Sigmoid colon (tissue), 7 donors: ENCODE results near the gene FTO. TPM values are rescaled to one million over a fixed set of nuclear protein-coding genes. Genes with fewer than 3 reads are reported as not detected.

Experiments used
- DNase-seq: peaks from one replicate; pipeline ENCODE4 v3.0.0-alpha.2; 2019
- H3K27ac ChIP-seq, 4 donors: fragments of 200-600 bp; sonication (generic); one replicate each; pipeline ENCODE4 v1.5.1; 2016 to 2019; ENCODE audit warnings: mild to moderate bottlenecking in 1 of 4
- H3K27me3 ChIP-seq, 3 donors: fragments of 200-600 bp; sonication (generic); one replicate each; pipeline ENCODE4 v1.5.1; 2019; ENCODE audit warnings: mild to moderate bottlenecking in 1 of 3
- H3K36me3 ChIP-seq, 4 donors: fragments of 200-600 bp; sonication (generic); one replicate each; pipeline ENCODE4 v1.5.1; 2016 to 2019
- H3K4me1 ChIP-seq, 4 donors: fragments of 200-600 bp; sonication (generic); one replicate each; pipeline ENCODE4 v1.5.1; 2017 to 2019
- H3K4me3 ChIP-seq, 4 donors: fragments of 200-600 bp; sonication (generic); one replicate each; pipeline ENCODE4 v1.5.1; 2017 to 2019; ENCODE audit warnings: mild to moderate bottlenecking in 2 of 4, moderate library complexity in 1 of 4
- H3K9me3 ChIP-seq, 4 donors: fragments of 200-600 bp in 3 of 4; sonication (generic) in 3 of 4; one replicate each; pipeline versions ENCODE4 v1.5.1 to v1.6.1; 2013 to 2019
- CTCF ChIP-seq, 4 experiments: fragments of 450-650 bp in 3 of 4; fragments of 200-600 bp in 1 of 4; IDR thresholded peaks; one replicate each; pipeline ENCODE4 v1.5.1; 2016 to 2019; ENCODE audit warnings: antibody characterized with exemption in 4 of 4, mild to moderate bottlenecking in 3 of 4, moderate library complexity in 2 of 4
- EP300 ChIP-seq, 4 donors: sonication (generic); formaldehyde crosslinking; IDR thresholded peaks; one replicate each; pipeline ENCODE4 v1.6.1; 2017; ENCODE audit warnings: antibody characterized with exemption in 4 of 4
- POLR2A ChIP-seq, 2 donors: fragments of 450-650 bp; IDR thresholded peaks; one replicate each; pipeline ENCODE4 v1.6.1; 2016; ENCODE audit warnings: antibody characterized with exemption in 2 of 2, mild to moderate bottlenecking in 2 of 2, moderate library complexity in 2 of 2
- POLR2AphosphoS5 ChIP-seq, 4 donors: sonication (generic); formaldehyde crosslinking; IDR thresholded peaks; one replicate each; pipeline ENCODE4 v1.6.1; 2017; ENCODE audit warnings: antibody characterized with exemption in 4 of 4
- WGBS, 2 donors: extraction: QIAGEN DNeasy Blood & Tissue Kit; methylation state at CpG; one replicate each; pipeline ENCODE4 v1.1.7; 2013; 5-methylcytosine and 5-hydroxymethylcytosine counted together
- intact Hi-C: fragments of 100-400 bp; cut with DNase I; formaldehyde crosslinking; loops from one replicate; pipeline ENCODE4 v1.15.1; 2023
- polyA plus RNA-seq, 3 donors: library from polyadenylated mRNA; stranded (reverse); fragments of 200-250 nt; gene quantifications; one replicate each; pipeline ENCODE4 v1.2.3, GENCODE V29; 2013
- total RNA-seq, 4 donors: library from RNA; depleted of rRNA; stranded (reverse); fragments of >200 nt; gene quantifications; one replicate each; pipeline ENCODE4 v1.1.0, GENCODE V29; 2016
- donor health status: healthy with polysubstance abuse.
- donor health status: Bipolar disorder and iron deficiency.
- donor health status: healthy.

Gene FTO
- total and polyA plus RNA-seq, 7 donors: 9.9 to 97.2 (median 77.8) TPM

DNA sequence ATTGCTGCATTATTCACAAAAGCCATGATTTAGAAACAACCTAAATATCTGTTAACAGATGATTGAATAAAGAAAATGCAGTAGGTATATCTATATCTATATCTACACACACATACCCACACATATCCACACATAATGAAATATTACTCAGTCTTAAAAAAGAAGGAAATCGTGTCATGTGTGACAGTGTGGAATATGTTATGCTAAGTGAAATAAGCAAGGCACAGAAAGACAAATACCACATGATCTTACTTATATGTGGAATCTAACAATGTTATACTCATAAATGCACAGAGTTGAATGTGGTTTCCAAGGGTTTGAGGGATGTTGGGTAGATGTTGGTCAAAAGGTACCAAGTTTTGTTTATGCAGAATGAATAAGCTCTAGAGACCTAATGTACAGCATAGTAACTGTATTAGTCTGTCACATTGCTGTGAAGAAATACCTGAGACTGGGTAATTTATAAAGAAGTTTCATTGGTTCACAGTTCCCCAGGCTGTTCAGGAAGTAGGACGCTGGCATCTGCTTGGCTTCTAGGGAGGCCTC lies 156.1 kb downstream of the FTO start:
- intact Hi-C loops: no loop called here
- peaks cover 0 to 12% (median 3%) of the 10 kb centered on the region in 4 donors for H3K36me3 ChIP-seq
- H3K27me3 ChIP-seq: no peaks in the 10 kb centered on the region
- no peak for TF ChIP-seq POLR2AphosphoS5 (IDR thresholded peaks at IDR 0.05)
- TF ChIP-seq CTCF (IDR thresholded peaks at IDR 0.05): no peak
- H3K4me1 ChIP-seq: peaks cover 0 to 8% (median 3%) of the 10 kb centered on the region in 4 donors
- 95% methylated on average over 2 of the region's 2 CpGs for WGBS, 2 donors
- H3K4me3 ChIP-seq: no peak overlapping the region
- DNase-seq: no peak
- H3K27ac ChIP-seq: no peak overlapping the region
- H3K9me3 ChIP-seq: no peaks in the 10 kb centered on the region

- 92 to 94% methylated on average over 2 of the region's 2 CpGs for WGBS, 2 donors
- no peak for DNase-seq
- peaks cover 0 to 12% (median 7%) of the 10 kb centered on the region in 4 donors for H3K4me1 ChIP-seq
- no peaks in the 10 kb centered on the region for H3K27me3 ChIP-seq
- TF ChIP-seq EP300 (IDR thresholded peaks at IDR 0.05) (no peak), POLR2AphosphoS5 (IDR thresholded peaks at IDR 0.05) (no peak), POLR2A (IDR thresholded peaks at IDR 0.05) (no peak), CTCF (IDR thresholded peaks at IDR 0.05) (no peak)
- peaks cover 0 to 9% (median 3%) of the 10 kb centered on the region in 4 donors for H3K36me3 ChIP-seq
- no peak overlapping the region for H3K4me3 ChIP-seq
- intact Hi-C loops: no loop called here
- no peaks in the 10 kb centered on the region for H3K9me3 ChIP-seq
- no peak overlapping the region for H3K27ac ChIP-seq
Observed at GRCh38 chr16:53863861-53864260, 159.9 kb downstream of the FTO start.

- Histone ChIP-seq H3K4me1 (peaks cover 0 to 12% (median 7%) of the 10 kb centered on the region in 4 donors), H3K4me3 (no peak overlapping the region), H3K27me3 (no peaks in the 10 kb centered on the region), H3K9me3 (no peaks in the 10 kb centered on the region), H3K36me3 (peaks cover 0 to 9% (median 3%) of the 10 kb centered on the region in 4 donors), H3K27ac (peak overlapping the region in 2 of 4 donors; percentile 28 to 32)
- WGBS, 2 donors: 93 to 97% methylated on average over 2 of the region's 2 CpGs
- no peak for DNase-seq
- TF ChIP-seq CTCF (IDR thresholded peaks at IDR 0.05) (no peak), POLR2AphosphoS5 (IDR thresholded peaks at IDR 0.05) (no peak), EP300 (IDR thresholded peaks at IDR 0.05) (no peak), POLR2A (IDR thresholded peaks at IDR 0.05) (no peak)
- intact Hi-C loops: no loop called here
Observed at GRCh38 chr16:53864819-53865493, 161.0 kb downstream of the FTO start.

GRCh38 chr16:53865494-53865863 lies 161.5 kb downstream of the FTO start:
- H3K27ac ChIP-seq: peak overlapping the region in 2 of 4 donors; percentile 28 to 32
- peaks cover 0 to 12% (median 7%) of the 10 kb centered on the region in 4 donors for H3K4me1 ChIP-seq
- peaks cover 0 to 6% (median 3%) of the 10 kb centered on the region in 4 donors for H3K36me3 ChIP-seq
- no peak for DNase-seq
- no peak overlapping the region for H3K4me3 ChIP-seq
- intact Hi-C loops: no loop called here
- WGBS, 2 donors: 25% methylated on average over 1 of the region's 1 CpG
- H3K27me3 ChIP-seq: no peaks in the 10 kb centered on the region
- TF ChIP-seq POLR2AphosphoS5 (IDR thresholded peaks at IDR 0.05) (peak in 1 of 4 donors; percentile 20), EP300 (IDR thresholded peaks at IDR 0.05) (no peak), CTCF (IDR thresholded peaks at IDR 0.05) (no peak)
- no peaks in the 10 kb centered on the region for H3K9me3 ChIP-seq
